GM12878 (cell line): Measurements from ENCODE around the gene IRS1. TPM values are rescaled to one million over a fixed set of nuclear protein-coding genes. Genes with fewer than 3 reads are reported as not detected.

Experiments
- NFYB ChIP-seq: IDR thresholded peaks from 2 replicates; pipeline ENCODE4 v1.6.1; 2011; ENCODE audit warnings: low read depth, mild to moderate bottlenecking, low read length, improper control_type of control experiment, moderate library complexity; ENCODE audit not compliant: insufficient read depth
- NRF1 ChIP-seq: conservative IDR thresholded peaks from 2 replicates; pipeline ENCODE4 v1.6.1; 2011; ENCODE audit warnings: mild to moderate bottlenecking, low read depth, low read length, improper control_type of control experiment
- REST ChIP-seq: IDR thresholded peaks from 2 replicates; pipeline ENCODE4 v1.6.1; 2012; ENCODE audit warnings: mild to moderate bottlenecking, low read depth, low read length
- ZNF592 ChIP-seq: fragments of 450-650 bp; IDR thresholded peaks from 2 replicates; pipeline ENCODE4 v1.6.1; 2017; ENCODE audit warnings: mild to moderate bottlenecking, moderate library complexity
- polyA plus RNA-seq, 11 experiments: library from polyadenylated mRNA; depleted of rRNA in 4 of 11; unstranded in 6 of 11; stranded (reverse) in 5 of 11; fragments of >200 nt; fragmentation: Nextera tagmentation in 4 of 11; fragmentation: Illumina TruSeq in 1 of 11; extraction: Ambion mirVana in 4 of 11; extraction: Trizol in 1 of 11; gene quantifications; 1 replicate in 1 of 11; 2 replicates in 10 of 11; pipeline versions ENCODE4 v1.2.1 to v1.2.3, GENCODE V29; 2011 to 2016; ENCODE audit warnings: inconsistent platforms in 2 of 11, missing spikeins in 2 of 11, low read depth in 1 of 11
- total RNA-seq, 4 experiments: library from RNA; depleted of rRNA in 3 of 4; stranded (reverse); fragments of >200 nt in 3 of 4; fragmentation: Illumina TruSeq in 1 of 4; extraction: Trizol in 1 of 4; gene quantifications; 2 replicates each; pipeline versions ENCODE4 v1.2.1 to v1.2.3, GENCODE V29; 2013 to 2021

The IRS1 gene
- total and polyA plus RNA-seq, 10 of the 15 experiments (the other 5 are each of a cell fraction or from before 2014, with no cell fraction given), result 0.03 to 1.7 (median 0.34) TPM

- TF ChIP-seq NFYB (no peak), REST (no peak), NRF1 (no peak), ZNF592 (no peak)
Measured at GRCh38 chr2:226742347-226742746, 57.3 kb downstream of the IRS1 start (continued).
